Measurements from ENCODE around the gene CYFIP2. TPM values are rescaled to one million over a fixed set of nuclear protein-coding genes. Genes with fewer than 3 reads are reported as not detected.

CYFIP2 gene
- total RNA-seq, 1 donor: 12.4 TPM

DNA sequence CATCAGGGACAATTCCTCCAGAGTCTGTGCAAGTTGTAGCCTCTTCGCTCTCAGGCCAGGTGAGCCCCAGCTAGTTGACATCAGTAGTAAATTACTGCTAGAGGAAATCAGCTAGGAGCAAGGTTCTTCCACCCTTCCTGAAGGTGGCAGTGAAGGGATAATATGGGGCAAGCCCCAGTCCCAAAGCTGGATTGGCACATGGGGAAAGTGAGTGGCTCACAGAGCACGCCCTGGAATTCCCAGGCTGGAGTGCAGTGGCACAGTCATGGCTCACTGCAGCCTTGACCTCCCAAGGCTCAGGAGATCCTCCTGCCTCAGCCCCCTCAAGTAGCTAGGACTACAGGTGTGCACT is 82.1 kb downstream of the CYFIP2 start:
- TF ChIP-seq, protein P1, sequence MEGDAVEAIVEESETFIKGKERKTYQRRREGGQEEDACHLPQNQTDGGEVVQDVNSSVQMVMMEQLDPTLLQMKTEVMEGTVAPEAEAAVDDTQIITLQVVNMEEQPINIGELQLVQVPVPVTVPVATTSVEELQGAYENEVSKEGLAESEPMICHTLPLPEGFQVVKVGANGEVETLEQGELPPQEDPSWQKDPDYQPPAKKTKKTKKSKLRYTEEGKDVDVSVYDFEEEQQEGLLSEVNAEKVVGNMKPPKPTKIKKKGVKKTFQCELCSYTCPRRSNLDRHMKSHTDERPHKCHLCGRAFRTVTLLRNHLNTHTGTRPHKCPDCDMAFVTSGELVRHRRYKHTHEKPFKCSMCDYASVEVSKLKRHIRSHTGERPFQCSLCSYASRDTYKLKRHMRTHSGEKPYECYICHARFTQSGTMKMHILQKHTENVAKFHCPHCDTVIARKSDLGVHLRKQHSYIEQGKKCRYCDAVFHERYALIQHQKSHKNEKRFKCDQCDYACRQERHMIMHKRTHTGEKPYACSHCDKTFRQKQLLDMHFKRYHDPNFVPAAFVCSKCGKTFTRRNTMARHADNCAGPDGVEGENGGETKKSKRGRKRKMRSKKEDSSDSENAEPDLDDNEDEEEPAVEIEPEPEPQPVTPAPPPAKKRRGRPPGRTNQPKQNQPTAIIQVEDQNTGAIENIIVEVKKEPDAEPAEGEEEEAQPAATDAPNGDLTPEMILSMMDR (IDR thresholded peaks at IDR 0.05; ENCODE audit: insufficient read depth, low read length): no peak
- no peak for DNase-seq (ENCODE audit: low read depth)
- H3K4me3 ChIP-seq (ENCODE audit: low read depth, low read length): no peak overlapping the region

DNA sequence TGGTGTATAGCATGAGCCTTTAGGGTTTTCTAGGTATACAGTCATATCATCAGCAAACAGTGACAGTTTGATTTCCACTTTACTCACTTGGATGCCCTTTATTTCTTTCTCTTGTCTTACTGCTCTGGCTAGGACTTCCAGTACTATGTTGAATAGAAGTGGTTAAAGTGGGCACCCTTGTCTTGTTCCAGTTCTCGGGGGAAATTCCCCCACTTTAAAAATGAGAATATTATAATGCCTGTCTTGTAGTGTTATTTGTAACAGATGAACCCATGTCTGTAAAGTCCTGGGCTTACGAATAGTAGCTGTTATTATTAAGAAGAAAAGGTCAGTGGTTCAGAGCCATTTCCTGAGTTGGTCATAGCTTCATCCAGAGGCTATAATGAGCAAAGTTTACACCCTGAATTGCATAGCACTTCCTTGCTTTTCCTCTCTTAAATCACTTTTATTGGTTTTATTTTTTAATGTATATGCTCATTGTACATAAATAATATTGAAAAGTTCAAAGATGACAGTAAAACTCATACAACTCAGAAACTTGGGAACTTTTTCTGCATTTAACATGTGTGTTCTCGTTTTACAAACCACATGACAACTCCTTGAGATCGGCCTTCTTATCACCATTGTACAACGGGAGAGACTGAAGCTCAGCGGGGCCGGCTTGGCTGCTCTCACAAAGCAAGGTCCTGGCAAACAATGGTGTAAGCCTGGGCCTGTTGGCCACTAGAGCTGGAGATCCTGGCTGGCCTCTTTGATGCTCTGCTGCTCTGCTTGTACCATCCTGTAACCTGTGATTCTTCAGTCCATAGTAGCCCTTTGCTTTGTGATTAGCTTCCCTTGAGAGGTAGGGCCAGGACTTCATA is 85.2 kb downstream of the CYFIP2 start:
- DNase-seq (ENCODE audit: low read depth): no peak
- H3K4me3 ChIP-seq (ENCODE audit: low read depth, low read length): no peak overlapping the region
- TF ChIP-seq, protein P1 (IDR thresholded peaks at IDR 0.05; ENCODE audit: insufficient read depth, low read length): no peak

DNA sequence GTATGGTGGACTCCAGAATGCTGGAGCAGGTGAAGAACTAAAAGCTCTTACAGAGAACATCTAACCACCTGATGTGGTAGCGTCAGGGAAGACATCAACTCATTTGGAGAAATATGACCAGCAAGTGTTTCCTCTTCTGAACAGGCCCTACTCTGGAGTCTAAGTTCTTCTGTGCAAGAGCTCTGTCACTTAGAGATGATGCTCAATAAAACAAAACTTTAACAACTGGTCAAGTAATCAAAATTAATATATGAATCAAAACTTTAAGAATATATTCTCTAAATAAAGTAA is 85.8 kb downstream of the CYFIP2 start:
- no peak overlapping the region for H3K4me3 ChIP-seq (ENCODE audit: low read depth, low read length)
- no peak for DNase-seq (ENCODE audit: low read depth)
- TF ChIP-seq, protein P1 (IDR thresholded peaks at IDR 0.05; ENCODE audit: insufficient read depth, low read length): no peak

GRCh38 chr5:157352756-157353340 is 86.9 kb downstream of the CYFIP2 start:
- TF ChIP-seq, protein P1 (IDR thresholded peaks at IDR 0.05; ENCODE audit: insufficient read depth, low read length): no peak
- no peak overlapping the region for H3K4me3 ChIP-seq (ENCODE audit: low read depth, low read length)
- no peak for DNase-seq (ENCODE audit: low read depth)

DNA sequence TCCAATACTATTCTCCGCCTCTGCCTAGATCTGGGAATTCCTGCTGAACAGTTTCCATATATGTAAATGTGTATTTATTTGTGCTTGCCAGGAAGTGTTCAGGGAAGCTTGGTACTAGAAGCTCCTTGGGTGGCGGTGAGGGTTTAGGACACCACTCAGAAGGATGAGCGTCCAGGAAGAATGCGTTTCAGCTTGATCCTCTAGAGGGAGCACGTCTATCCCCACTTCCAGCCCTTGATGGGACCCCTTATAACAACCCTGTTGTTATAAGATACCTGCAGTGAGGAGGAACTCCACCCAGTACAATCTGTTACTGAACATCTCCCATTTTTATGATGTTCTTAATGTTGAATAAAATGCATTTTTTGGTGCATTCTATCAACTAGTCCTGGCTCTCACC is 88.9 kb downstream of the CYFIP2 start:
- DNase-seq (ENCODE audit: low read depth): no peak
- TF ChIP-seq, protein P1 (IDR thresholded peaks at IDR 0.05; ENCODE audit: insufficient read depth, low read length): peak; percentile 28
- no peak overlapping the region for H3K4me3 ChIP-seq (ENCODE audit: low read depth, low read length)

DNA sequence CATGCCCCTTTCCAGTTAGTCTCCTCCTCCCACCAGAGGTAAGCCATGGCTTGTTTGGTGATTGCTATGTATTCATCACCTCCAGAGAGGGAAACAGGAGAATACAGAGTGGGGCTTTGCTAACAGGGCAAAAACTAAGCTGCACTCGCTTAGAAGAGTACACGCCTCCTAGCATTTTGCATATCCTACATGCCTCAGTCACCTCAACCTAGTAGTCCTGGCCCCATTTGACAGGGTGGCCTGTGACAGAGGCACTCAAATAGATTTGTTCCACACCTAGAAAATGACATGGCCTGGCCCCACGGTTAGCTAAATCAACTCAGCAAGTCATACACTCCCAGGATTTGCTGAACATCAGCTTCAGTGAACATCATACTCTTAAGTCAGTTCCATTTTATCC is 90.7 kb downstream of the CYFIP2 start:
- TF ChIP-seq, protein P1 (IDR thresholded peaks at IDR 0.05; ENCODE audit: insufficient read depth, low read length): no peak

More for the DNA sequence above, 90.7 kb downstream of the CYFIP2 start:
- no peak for DNase-seq (ENCODE audit: low read depth)
- H3K4me3 ChIP-seq (ENCODE audit: low read depth, low read length): no peak overlapping the region
